Esophagus squamous epithelium (tissue), 5 donors: ENCODE results near the gene ASTN2. TPM values are rescaled to one million over a fixed set of nuclear protein-coding genes. Genes with fewer than 3 reads are reported as not detected.

Experiments used
- DNase-seq: peaks from one replicate; lab custom pipeline; 2025; lab: John Stamatoyannopoulos, UW
- H3K27ac ChIP-seq, 4 donors: fragments of 200-600 bp; sonication (generic); one replicate each; pipeline ENCODE4 v1.5.1; 2016 to 2019; ENCODE audit warnings: mild to moderate bottlenecking in 1 of 4
- H3K27me3 ChIP-seq, 4 donors: fragments of 200-600 bp; sonication (generic); 1 replicate in 3 of 4; 2 replicates in 1 of 4; pipeline versions ENCODE4 v1.5.1 to v1.6.0; 2017 to 2021; ENCODE audit warnings: antibody characterized with exemption in 1 of 4
- H3K36me3 ChIP-seq, 3 donors: fragments of 200-600 bp; sonication (generic); one replicate each; pipeline ENCODE4 v1.5.1; 2016 to 2019
- H3K4me1 ChIP-seq, 3 donors: fragments of 200-600 bp; sonication (generic); one replicate each; pipeline ENCODE4 v1.5.1; 2017 to 2019
- H3K4me3 ChIP-seq, 4 donors: fragments of 200-600 bp; sonication (generic); 1 replicate in 3 of 4; 2 replicates in 1 of 4; pipeline ENCODE4 v1.5.1; 2016 to 2019; ENCODE audit warnings: mild to moderate bottlenecking in 2 of 4, moderate library complexity in 1 of 4
- H3K9me3 ChIP-seq, 3 donors: fragments of 200-600 bp; sonication (generic); one replicate each; pipeline ENCODE4 v1.5.1; 2016 to 2019
- CTCF ChIP-seq, 6 experiments: fragments of 450-650 bp in 4 of 6; fragments of 200-600 bp in 2 of 6; sonication (generic) in 2 of 6; IDR thresholded peaks; one replicate each; pipeline ENCODE4 v1.5.1; 2016 to 2019; ENCODE audit warnings: antibody characterized with exemption in 6 of 6, mild to moderate bottlenecking in 4 of 6, moderate library complexity in 4 of 6
- POLR2A ChIP-seq, 4 donors: fragments of 450-650 bp; IDR thresholded peaks; one replicate each; pipeline ENCODE4 v1.6.1; 2017; ENCODE audit warnings: antibody characterized with exemption in 4 of 4, mild to moderate bottlenecking in 4 of 4, moderate library complexity in 3 of 4
- WGBS, 2 donors: methylation state at CpG; one replicate each; pipeline ENCODE4 v1.1.5; 2018; 5-methylcytosine and 5-hydroxymethylcytosine counted together
- intact Hi-C: fragments of 100-400 bp; cut with DNase I; formaldehyde crosslinking; loops from one replicate; pipeline ENCODE4 v1.15.0; 2022
- total RNA-seq, 4 donors: library from RNA; depleted of rRNA; stranded (reverse); fragments of >200 nt; gene quantifications; one replicate each; pipeline ENCODE4 v1.1.0, GENCODE V29; 2016
- donor health status: DM: yes; HTN: yes; CAD: no.

The ASTN2 gene
- total RNA-seq, 4 donors from 2014 or later: 0.13 to 1.9 (median 0.27) TPM; not detected in 1

- no peaks in the 10 kb centered on the region for H3K9me3 ChIP-seq
- intact Hi-C loops: no loop called here
- no peaks in the 10 kb centered on the region for H3K36me3 ChIP-seq
- H3K27me3 ChIP-seq: no peaks in the 10 kb centered on the region
- H3K4me3 ChIP-seq: no peak overlapping the region
- TF ChIP-seq CTCF (IDR thresholded peaks at IDR 0.05) (no peak), POLR2A (IDR thresholded peaks at IDR 0.05) (no peak)
- DNase-seq: no peak
- H3K4me1 ChIP-seq: no peaks in the 10 kb centered on the region
- H3K27ac ChIP-seq: no peak overlapping the region
- 68% methylated on average over 1 of the region's 1 CpG for WGBS, 2 donors
Observed at GRCh38 chr9:116796669-116797068, 618.2 kb downstream of the ASTN2 start.

GRCh38 chr9:116795821-116796220 is 619.0 kb downstream of the ASTN2 start:
- no peak for TF ChIP-seq CTCF (IDR thresholded peaks at IDR 0.05)
- TF ChIP-seq POLR2A (IDR thresholded peaks at IDR 0.05): no peak
- no peaks in the 10 kb centered on the region for H3K9me3 ChIP-seq
- DNase-seq: no peak
- no peak overlapping the region for H3K27ac ChIP-seq
- H3K36me3 ChIP-seq: no peaks in the 10 kb centered on the region
- H3K4me1 ChIP-seq: no peaks in the 10 kb centered on the region
- 33 to 39% methylated on average over 2 of the region's 2 CpGs for WGBS, 2 donors
- intact Hi-C loops: no loop called here
- no peaks in the 10 kb centered on the region for H3K27me3 ChIP-seq
- H3K4me3 ChIP-seq: no peak overlapping the region

GRCh38 chr9:116792271-116792670 is 622.6 kb downstream of the ASTN2 start:
- Histone ChIP-seq H3K4me3 (no peak overlapping the region), H3K4me1 (no peaks in the 10 kb centered on the region), H3K9me3 (no peaks in the 10 kb centered on the region), H3K27ac (no peak overlapping the region), H3K36me3 (no peaks in the 10 kb centered on the region), H3K27me3 (no peaks in the 10 kb centered on the region)
- no peak for DNase-seq
- 78 to 84% methylated on average over 6 of the region's 6 CpGs for WGBS, 2 donors
- intact Hi-C loops: no loop called here
- TF ChIP-seq POLR2A (IDR thresholded peaks at IDR 0.05) (no peak), CTCF (IDR thresholded peaks at IDR 0.05) (no peak)

- DNase-seq: no peak
Observed at GRCh38 chr9:116791326-116791725, 623.5 kb downstream of the ASTN2 start.

GRCh38 chr9:116789081-116789480 is 625.8 kb downstream of the ASTN2 start:
- no peak for DNase-seq

More at GRCh38 chr9:116791326-116791725, 623.5 kb downstream of the ASTN2 start:
- Histone ChIP-seq H3K4me3 (no peak overlapping the region), H3K4me1 (no peaks in the 10 kb centered on the region), H3K27ac (no peak overlapping the region), H3K27me3 (no peaks in the 10 kb centered on the region), H3K9me3 (no peaks in the 10 kb centered on the region), H3K36me3 (no peaks in the 10 kb centered on the region)
- TF ChIP-seq CTCF (IDR thresholded peaks at IDR 0.05) (no peak), POLR2A (IDR thresholded peaks at IDR 0.05) (no peak)
- 57 to 64% methylated on average over 1 of the region's 1 CpG for WGBS, 2 donors
- intact Hi-C loops: no loop called here

More at GRCh38 chr9:116789081-116789480, 625.8 kb downstream of the ASTN2 start:
- H3K4me3 ChIP-seq: no peak overlapping the region
- no peaks in the 10 kb centered on the region for H3K4me1 ChIP-seq
- TF ChIP-seq POLR2A (IDR thresholded peaks at IDR 0.05) (no peak), CTCF (IDR thresholded peaks at IDR 0.05) (no peak)
- H3K27me3 ChIP-seq: no peaks in the 10 kb centered on the region
- H3K9me3 ChIP-seq: no peaks in the 10 kb centered on the region
- 20 to 36% methylated on average over 3 of the region's 3 CpGs for WGBS, 2 donors
- no peak overlapping the region for H3K27ac ChIP-seq
- intact Hi-C loops: no loop called here
- H3K36me3 ChIP-seq: no peaks in the 10 kb centered on the region
